HG02571 (cell line): ENCODE measurements around the gene ERF.
"Not testable (repeated sequence)": the region's sequence is repeated elsewhere in the genome, so short reads cannot be mapped to it uniquely, and the experiment has no call there.

ENCODE experiments used
- ATAC-seq: cut with Tn5 transposase; IDR thresholded peaks from one replicate; pipeline ENCODE4 v1.9.1; 2021; ENCODE audit warnings: mild to moderate bottlenecking, moderate library complexity; ENCODE audit not compliant: unreplicated experiment

Gene ERF

DNA sequence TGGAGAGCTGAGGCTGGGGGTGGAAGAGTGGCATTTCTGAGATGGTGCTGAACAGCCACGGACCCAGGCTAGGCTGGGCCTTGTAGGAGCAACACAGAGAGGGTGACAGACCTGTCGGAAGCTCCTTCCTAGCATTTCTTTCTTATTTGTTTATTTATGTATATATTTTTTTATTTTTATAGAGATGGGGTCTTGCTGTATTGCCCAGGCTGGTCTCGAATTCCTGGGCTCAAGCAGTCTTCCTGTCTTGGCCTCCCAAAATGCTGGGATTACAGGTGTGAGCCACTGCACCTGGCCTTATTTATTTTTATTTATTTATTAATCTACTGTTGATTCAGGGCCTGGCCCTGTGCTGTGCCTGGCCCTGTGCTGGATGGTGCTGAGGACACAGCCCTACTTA is 20.6 kb upstream of the ERF start:
- ATAC-seq = no peak

DNA sequence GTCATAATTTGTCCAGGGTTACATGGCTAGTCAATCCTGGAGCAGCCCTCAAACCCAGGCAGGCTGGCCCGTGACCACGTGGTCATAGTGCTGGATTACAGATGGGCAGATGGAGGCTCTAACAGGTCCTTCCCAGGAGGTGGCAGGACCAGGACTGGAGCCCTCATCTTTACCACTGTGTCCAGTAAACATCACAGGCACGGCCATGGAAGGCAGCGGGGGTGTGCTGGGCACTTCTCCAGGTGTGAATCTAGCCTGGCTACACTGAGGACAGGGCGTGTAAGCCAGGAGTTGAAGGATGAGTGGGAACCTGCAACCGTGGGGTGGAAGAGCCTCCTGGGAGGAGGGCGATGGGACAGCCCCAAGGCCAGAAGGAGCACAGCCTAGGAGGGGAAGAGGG is 20.2 kb upstream of the ERF start:
- ATAC-seq = no peak

DNA sequence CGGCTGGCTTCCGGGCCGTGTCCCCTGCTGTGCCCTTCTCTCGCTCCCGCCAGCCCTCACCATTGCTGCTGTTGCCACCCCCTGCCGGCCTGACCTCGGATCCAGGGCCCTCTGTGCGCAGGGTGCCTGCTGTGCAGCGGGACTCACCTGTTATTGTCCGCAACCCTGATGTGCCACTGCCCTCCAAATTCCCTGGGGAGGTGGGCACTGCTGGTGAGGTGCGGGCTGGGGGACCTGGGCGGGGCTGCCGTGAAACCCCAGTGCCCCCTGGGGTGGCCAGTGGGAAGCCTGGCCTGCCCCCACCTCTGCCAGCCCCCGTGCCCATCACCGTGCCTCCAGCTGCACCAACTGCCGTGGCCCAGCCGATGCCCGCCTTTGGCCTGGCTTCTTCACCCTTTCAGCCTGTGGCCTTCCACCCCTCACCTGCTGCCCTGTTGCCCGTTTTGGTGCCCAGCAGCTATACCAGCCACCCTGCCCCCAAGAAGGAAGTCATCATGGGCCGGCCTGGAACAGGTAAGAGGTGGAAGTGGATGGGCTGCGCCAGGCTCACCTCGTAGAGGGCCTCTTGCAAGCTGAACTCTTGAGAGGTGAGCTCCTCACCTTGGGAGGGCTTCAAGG is 19.2 kb upstream of the ERF start:
- ATAC-seq = no peak

DNA sequence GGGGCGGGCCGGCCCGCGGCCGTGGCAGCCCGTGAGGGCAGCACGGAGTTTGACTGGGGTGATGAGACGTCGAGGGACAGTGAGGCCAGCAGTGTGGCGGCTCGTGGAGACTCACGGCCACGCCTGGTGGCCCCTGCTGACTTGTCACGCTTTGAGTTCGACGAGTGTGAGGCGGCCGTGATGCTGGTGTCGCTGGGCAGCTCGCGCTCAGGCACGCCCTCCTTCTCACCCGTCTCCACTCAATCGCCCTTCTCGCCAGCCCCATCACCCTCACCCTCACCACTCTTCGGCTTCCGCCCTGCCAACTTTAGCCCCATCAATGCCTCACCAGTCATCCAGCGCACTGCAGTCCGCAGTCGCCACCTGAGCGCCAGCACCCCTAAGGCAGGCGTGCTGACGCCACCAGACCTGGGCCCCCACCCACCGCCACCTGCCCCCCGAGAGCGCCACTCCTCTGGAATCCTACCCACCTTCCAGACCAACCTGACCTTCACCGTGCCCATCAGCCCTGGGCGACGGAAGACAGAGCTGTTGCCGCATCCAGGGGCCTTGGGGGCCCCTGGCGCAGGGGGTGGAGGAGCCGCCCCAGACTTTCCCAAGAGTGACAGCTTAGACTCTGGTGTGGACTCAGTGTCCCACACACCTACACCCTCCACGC is 18.6 kb upstream of the ERF start:
- ATAC-seq = no peak

DNA sequence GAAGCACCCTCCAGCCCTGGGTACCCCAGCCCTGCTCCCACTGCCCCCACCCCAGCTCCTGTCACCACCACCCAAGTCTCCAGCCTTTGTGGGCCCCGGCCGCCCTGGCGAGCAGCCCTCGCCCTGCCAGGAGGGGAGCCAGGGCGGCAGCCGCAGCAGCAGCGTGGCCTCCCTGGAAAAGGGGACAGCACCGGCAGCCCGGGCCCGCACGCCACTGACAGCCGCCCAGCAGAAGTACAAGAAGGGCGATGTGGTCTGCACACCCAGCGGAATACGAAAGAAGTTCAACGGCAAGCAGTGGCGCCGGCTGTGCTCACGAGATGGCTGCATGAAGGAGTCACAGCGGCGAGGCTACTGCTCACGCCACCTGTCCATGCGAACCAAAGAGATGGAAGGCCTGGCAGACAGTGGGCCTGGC is 18.1 kb upstream of the ERF start:
- no peak for ATAC-seq

DNA sequence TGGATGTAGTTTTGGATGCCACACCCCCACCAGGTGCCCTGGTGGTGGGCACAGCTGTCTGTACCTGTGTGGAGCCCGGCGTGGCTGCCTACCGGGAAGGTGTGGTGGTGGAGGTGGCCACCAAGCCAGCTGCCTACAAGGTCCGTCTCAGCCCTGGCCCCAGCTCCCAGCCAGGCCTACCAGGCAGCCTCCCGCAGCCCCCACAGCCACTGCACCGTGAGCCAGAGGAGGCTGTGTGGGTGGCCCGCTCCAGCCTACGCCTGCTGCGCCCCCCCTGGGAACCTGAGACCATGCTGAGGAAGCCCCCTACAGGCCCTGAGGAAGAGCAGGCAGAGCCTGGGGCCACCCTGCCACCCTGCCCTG is 17.6 kb upstream of the ERF start:
- no peak for ATAC-seq

DNA sequence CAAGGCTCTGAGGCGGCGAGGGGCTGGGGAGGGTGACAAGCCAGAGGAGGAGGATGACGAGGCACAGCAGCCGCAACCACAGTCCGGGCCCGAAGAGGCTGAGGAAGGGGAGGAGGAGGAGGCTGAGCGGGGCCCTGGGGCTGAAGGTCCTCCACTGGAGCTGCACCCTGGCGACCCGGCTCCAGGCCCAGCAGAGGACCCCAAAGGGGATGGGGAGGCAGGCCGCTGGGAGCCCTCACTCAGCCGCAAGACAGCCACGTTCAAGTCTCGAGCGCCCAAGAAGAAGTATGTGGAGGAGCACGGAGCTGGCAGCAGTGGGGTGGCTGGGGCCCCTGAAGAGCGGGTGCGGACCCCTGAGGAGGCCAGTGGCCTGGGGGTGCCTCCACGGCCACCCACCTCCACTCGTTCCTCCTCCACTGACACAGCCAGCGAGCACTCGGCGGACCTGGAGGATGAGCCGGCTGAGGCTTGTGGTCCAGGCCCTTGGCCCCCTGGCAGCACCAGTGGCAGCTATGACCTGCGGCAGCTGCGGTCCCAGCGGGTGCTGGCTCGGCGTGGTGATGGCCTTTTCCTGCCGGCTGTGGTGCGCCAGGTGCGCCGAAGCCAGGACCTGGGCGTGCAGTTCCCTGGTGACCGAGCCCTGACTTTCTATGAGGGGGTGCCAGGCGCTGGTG is 17.1 kb upstream of the ERF start:
- ATAC-seq = no peak

DNA sequence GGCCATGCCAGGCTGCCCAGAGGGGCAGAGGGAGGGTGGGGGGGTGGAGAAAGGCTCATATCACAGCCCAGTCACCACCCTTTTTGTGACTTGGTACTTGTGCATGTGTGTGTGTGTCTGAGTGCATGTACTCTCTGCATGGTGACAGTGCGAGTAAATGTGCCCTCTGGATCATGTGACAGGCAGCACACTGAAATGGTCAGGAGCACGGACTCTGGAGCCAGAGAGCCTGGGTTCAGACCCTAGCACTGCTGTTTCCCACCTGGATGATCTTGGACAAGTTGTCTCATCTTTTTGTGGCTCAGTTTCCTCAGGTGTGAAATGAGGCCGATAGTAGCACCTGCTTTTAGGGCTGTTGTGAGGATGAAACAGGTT is 16.1 kb upstream of the ERF start:
- no peak for ATAC-seq

DNA sequence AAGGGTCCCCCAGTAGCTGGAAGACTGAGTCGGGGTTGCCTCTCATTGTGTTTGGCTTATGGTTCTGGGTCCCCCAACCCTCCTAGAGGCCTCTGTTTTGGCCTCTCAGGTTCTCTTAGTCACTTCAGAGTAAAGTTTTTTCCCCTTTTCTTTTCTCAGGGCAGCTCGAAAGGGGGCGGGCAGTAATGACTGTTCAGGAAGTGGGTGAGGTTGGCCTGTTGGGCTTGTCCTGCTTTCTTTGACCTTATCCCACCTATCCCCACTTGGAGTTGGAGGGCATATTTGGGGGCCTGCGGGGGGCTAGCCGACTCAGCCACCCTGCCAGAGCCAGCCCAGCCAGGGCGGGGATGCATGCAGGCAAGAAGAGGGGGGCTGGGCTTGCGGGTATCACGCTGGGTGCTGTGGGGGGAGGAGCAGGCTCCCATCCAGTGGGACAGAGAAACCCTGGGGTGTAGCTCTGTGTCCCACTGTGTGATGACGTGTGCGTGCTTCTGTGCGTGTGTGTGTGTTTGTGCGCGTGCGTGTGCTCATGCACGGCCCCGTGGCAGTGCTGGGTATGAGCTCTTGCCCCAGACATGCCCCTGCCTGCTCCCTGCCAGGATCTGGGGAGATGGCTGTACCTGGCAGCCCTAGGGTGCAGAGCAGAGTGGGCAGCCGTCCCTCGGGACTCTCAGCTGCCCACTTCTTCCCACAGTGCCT is 15.6 kb upstream of the ERF start:
- ATAC-seq = no peak

DNA sequence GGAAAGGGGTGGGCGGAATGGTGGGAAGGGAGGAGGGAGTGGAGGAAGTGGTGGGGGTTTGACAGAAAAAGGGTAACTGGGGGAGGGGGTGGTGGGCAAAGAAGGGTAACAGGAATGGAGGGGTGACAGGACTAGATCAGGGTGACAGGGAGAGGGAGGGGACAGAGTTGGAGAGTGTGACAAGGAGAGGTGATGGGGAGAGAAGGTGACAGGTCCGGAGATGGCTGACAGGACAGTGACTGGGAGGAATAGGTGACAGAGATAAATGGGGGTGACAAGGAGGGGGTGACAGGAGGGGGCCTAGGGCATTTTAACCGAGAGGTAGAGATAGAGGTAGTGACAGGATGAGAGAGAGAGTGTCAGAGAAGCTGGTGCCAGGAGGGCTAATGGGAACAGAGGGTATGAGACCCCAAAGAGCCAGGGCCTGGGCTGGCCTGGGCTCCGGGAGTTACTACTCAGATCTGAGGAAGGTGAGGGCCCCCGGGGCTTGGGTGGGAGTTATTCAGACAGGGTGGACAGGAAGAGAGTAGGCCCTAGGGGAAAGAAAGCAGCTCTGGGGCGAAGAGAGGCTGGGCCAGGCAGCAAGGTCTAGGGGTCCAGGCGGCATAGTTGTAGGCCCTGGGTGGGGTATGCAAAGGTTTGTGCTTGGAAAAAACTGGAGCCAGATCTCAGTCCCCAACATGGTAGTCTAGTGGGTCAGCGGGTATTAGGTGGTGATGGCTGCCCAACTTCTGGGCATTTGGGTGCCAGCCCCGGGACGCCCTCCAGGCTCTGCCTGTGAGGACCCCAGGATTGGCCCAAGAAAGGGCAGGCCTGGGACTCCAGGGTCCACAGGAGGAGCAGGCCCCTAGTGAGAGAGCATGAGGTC is 14.8 kb upstream of the ERF start:
- no peak for ATAC-seq

DNA sequence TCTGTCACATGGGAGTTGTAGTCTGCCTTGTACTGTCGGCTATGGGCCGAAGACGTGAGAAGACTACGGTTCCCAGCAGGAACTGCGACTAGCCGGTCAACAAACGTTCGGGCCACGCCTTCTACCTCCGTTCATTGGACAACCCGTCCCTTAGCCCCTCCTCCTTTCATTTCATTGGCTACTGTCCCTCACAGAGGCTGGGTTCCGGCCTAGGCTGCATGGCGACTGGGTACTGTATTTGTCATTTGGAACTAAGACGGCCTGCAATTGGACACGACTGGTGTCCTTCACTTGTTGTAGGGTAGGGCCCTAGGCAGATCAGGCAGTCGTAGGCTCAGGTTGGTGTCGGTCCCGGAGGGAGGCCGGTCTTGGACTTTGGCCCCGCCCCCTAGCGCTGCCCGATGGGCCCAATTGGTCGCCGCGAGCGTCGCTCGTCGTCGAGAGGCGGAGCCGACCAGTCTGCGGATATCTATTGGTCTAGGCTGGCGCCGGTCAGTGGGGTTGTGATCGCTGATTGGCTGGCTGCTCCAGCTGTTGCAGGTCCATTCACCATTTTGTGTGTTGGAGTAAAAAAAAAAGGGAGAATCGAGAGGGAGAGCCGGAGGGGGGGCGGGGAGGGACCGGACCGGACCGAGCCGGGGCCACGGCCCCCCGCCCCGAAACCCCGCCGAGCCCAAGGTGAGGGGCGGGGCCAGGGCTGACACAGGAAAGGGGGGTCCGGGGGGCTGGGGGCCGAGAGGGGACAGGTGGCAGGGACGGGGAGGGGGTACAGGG is 14.0 kb upstream of the ERF start, which contains the start of gene CIC:
Gene CIC (plus strand): TSS at position 549 of the 774 bp plus-strand sequence. CDS start 2,532 bp downstream, outside the sequence.
- peak; percentile 73 for ATAC-seq

DNA sequence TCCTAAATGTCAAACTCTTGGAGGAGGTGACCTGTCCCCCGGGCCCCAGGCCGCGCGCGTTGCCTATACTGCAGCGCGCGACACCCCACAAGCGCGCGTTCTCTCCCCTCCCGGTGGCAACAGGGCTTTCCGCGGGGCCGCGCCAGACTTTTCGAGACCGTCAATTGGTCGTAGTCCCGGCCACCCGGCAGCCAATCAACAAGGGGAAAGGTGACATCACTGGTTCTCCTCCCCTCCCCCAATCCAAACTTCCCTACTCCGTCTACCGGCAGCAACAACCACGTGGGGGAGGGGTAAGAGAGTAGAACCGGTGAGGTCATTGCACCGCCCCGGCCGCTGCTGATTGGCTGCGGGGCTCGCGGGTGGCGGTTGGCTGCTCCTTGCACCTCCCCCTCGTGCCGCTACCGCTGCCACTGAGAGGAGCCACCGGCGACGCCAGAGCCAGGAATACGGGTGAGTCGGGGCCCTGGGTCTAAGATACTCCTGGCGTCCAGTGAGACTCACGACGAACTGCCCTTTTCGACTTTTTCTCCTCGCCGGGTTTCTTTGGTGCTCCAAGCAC is 13.3 kb upstream of the ERF start:
- ATAC-seq = peak; percentile 49

DNA sequence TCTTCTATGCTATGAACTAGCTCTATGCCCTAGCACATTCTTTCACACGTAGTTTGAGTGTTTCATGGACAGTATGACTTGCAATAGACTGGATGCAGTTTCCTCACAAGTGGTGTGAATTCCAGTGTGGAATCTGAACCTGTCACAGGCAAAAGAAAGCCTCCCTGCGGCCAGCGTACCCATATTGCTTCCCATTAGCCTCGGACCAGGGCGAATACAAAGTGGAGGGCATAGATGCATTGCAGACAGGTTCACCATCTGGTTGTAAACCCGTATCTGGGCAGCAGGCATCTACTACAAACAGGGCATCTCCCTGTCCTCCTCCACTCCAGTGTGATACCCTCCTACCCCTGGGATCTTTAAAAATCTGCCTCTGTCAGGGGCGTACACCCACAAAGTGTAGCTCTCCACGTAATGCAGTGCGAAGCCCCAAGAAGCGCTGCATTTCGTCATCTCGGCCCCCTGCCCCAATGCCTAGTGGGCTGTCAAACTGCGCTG is 12.8 kb upstream of the ERF start:
- no peak for ATAC-seq

DNA sequence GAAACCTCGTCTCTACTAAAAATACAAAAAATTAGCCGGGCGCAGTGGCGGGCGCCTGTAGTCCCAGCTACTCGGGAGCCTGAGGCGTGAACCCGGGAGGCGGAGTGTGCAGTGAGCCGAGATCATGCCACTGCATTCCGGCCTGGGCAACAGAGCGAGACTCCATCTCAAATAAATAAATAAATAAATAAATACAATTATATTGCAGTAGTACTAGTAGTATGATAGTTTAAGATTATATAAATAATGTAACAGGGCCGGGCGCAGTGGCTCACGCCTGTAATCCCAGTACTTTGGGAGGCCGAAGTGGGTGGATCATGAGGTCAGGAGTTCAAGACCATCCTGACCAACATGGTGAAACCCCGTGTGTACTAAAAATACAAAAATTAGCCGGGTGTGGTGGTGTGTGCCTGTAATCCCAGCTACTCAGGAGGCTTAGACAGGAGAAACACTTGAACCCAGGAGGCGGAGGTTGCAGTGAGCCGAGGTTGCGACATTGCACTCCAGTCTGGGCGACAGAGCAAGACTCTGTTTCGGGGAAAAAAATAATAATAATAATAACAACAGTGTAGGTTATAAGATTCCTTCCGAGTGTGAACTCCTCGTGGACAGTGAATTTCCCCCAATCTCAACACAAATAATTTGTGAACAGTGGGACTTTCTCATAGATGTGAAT is 12.1 kb upstream of the ERF start:
- ATAC-seq = not testable (repeated sequence)

DNA sequence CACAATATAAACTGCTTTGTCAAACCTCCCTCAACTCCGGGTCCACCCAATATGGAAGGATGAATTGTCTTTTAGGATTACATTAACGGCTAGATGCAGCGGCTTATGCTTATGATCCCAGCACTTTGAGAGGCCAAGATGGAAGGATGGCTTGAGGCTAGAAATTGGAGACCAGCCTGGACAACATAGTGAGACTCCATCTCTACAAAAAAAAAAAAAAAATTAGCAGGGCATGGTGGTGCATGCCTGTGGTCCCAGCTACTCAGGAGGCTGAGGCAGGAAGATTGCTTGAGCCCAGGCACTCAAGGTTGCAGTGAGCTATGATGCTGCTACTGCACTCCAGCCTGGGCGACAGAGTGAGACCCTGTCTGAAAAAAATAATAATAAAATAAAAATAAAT is 11.2 kb upstream of the ERF start:
- ATAC-seq = not testable (repeated sequence)

DNA sequence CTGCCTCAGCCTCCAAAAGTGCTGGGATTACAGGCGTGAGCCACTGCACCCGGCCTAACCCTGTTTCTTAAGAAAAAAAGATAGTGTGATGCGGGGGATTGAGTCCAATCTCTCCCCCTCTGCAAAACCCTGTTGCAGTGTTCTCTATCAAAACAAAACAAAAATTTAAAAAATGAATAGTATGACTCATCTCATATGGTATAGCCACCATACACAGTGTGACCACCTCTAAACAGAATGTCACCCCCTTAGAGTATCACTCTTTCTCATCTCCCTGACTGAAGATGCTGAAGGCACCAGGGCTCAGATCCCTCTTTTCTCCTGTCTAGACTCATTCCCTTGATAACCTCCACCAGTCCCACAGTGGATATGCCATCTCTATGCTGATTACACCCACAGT is 6.8 kb upstream of the ERF start:
- ATAC-seq = no peak

DNA sequence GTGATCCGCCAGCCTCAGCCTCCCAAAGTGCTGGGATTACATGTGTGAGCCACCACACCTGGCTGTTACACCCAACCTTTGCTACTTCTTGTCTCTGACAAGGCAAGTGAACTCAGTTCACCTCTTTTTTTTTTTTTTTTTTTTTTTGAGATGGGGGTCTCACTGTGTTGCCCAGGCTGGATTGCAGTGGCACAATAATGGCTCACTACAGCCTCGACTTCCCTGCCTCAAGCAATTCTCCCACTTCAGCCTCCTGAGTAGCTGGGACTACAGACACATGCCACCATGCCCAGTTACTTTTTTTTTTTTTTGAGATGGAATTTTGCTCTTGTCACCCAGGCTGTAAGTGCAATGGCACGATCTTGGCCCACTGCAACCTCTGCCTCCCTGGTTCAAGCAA is 2.9 kb upstream of the ERF start:
- ATAC-seq = not testable (repeated sequence)

DNA sequence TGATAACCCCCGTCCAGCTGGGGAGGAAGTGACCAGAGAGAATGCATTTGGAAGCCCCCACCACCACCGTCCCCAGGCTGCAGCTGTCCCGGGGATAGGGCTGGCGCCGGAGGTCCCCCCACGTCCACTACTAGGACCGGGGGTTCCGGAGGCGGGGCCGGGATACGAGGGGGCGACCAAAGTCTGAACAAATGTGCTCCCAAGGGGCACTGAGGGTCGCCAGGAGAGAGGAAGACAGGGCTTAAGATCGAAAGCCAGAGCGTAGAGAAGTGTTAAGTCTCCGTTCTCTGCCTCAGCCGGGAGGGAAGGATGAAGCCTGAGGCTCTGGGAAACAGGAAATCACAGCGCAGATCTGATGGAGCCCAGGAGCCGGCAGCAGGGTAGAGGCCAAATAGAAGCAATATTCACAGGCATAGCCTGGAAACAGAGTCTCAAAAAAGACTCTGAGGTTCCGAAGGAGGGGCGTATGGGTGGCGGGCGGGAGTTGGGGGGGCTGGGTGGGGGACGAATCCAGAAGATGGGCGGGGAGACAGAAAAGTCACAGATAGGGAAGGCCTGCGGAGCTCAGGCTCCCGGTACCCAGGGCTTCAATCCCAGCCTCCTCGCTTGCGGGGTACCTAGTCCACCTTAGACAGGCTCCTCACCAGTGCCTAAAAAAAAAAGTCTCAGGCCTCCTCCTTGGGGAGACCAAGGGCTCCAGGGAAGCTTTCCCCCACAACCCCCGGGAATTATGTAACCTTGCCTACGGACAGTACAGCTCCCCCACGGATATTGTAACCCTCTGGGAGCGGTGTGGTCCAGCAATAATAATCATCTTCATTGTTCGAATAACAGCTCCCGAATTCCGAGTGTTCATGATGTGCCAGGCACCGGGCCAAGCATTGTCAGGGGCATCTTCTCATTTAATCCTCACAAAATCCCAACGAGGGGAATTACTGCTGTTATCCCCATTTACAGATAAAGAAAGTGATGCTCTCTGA is 1.1 kb upstream of the ERF start:
- ATAC-seq = no peak
